ENCODE data around the gene SYTL4.
"Not testable (repeated sequence)": the region's sequence is repeated elsewhere in the genome, so short reads cannot be mapped to it uniquely, and the experiment has no call there.

Gene SYTL4

GRCh38 chrX:100731441-100732281, at the start of gene SYTL4:
TSS of gene SYTL4 (minus strand) at chrX:100732121. CDS start at chrX:100702037, 30,084 bp downstream.
- DNase-seq (ENCODE audit: low spot score), result peak; percentile 29

- DNase-seq (ENCODE audit: low spot score), result not testable (repeated sequence)
Measured at GRCh38 chrX:100769439-100769838, 37.5 kb upstream of the SYTL4 start.

GRCh38 chrX:100768679-100769338, 36.9 kb upstream of the SYTL4 start:
- peak; percentile 74 for DNase-seq (ENCODE audit: low spot score)

GRCh38 chrX:100750883-100751282, 19.0 kb upstream of the SYTL4 start:
- no peak for DNase-seq (ENCODE audit: low spot score)

GRCh38 chrX:100748108-100748507, 16.2 kb upstream of the SYTL4 start:
- DNase-seq (ENCODE audit: low spot score), result peak; percentile 42

GRCh38 chrX:100747703-100748102, 15.8 kb upstream of the SYTL4 start:
- no peak for DNase-seq (ENCODE audit: low spot score)

- no peak for DNase-seq (ENCODE audit: low spot score)
Measured at GRCh38 chrX:100747090-100747489, 15.2 kb upstream of the SYTL4 start.

- DNase-seq (ENCODE audit: low spot score), result no peak
Measured at GRCh38 chrX:100745806-100746537, 14.1 kb upstream of the SYTL4 start.

GRCh38 chrX:100745205-100745604, 13.3 kb upstream of the SYTL4 start:
- no peak for DNase-seq (ENCODE audit: low spot score)

- DNase-seq (ENCODE audit: low spot score), result no peak
Measured at GRCh38 chrX:100743009-100743607, 11.2 kb upstream of the SYTL4 start.

GRCh38 chrX:100724006-100724405, 7.9 kb downstream of the SYTL4 start:
- DNase-seq (ENCODE audit: low spot score), result not testable (repeated sequence)

GRCh38 chrX:100721328-100721727, 10.6 kb downstream of the SYTL4 start:
- DNase-seq (ENCODE audit: low spot score), result no peak

GRCh38 chrX:100720301-100720700, 11.6 kb downstream of the SYTL4 start:
- no peak for DNase-seq (ENCODE audit: low spot score)

- no peak for DNase-seq (ENCODE audit: low spot score)
Measured at GRCh38 chrX:100719139-100719538, 12.8 kb downstream of the SYTL4 start.

GRCh38 chrX:100717363-100717762, 14.6 kb downstream of the SYTL4 start:
- DNase-seq (ENCODE audit: low spot score), result peak; percentile 27

GRCh38 chrX:100710816-100711215, 21.1 kb downstream of the SYTL4 start:
- DNase-seq (ENCODE audit: low spot score), result no peak

- DNase-seq (ENCODE audit: low spot score), result no peak
Measured at GRCh38 chrX:100704581-100705203, 27.2 kb downstream of the SYTL4 start.

GRCh38 chrX:100700809-100701208, 31.1 kb downstream of the SYTL4 start:
- DNase-seq (ENCODE audit: low spot score), result no peak

GRCh38 chrX:100698551-100698950, 33.4 kb downstream of the SYTL4 start:
- DNase-seq (ENCODE audit: low spot score), result no peak

- no peak for DNase-seq (ENCODE audit: low spot score)
Measured at GRCh38 chrX:100696699-100697351, 35.1 kb downstream of the SYTL4 start.

- DNase-seq (ENCODE audit: low spot score), result peak; percentile 40
Measured at GRCh38 chrX:100695991-100696390, 35.9 kb downstream of the SYTL4 start.

Measured in kidney tubule cell (primary cell).